Measurements from ENCODE around the gene WASHC4.

The WASHC4 gene

DNA sequence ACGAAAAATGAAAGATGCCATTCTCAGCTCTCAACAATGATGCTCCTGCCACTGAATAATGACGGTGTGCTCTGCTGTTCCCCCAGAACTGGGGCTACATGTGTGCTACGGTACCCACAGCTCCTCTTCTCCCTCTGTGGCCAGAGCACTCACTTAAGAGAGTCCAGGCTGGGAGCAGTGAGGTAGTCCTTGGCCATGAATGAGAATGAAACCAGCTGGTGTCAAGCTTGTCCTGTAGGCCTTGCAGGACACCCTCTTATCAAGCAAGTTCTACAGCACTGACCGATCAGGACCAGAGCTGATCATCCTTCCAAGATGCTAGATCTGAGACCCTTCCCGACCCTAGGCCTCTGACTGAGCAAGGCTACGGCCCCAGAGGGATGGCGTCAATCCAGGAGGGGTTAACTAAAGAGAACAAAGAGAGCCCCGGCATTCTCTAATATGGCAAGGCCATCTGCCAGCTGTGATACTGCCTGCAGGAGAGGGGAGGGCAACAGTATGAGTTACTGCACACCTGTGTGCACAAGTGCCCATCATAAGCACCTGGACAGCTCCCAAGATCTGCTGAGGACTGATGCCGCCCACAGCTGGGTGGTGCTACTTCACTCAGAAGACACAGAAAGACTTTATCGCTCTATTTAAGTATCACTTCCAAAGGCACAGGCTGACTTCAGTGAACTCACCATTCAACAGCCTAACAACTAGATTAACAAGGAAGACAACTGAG, 98.0 kb downstream of the WASHC4 start:
- TF ChIP-seq Cebpa-rat (IDR thresholded peaks at IDR 0.05): no peak
- H4K20me1 ChIP-seq: no peaks in the 10 kb centered on the region
- H3K9ac ChIP-seq: no peak overlapping the region
- H3K36me3 ChIP-seq: peaks cover 73% of the 10 kb centered on the region
- H3K9me3 ChIP-seq: no peaks in the 10 kb centered on the region
- H3K4me2 ChIP-seq: no peak overlapping the region
- H3K27me3 ChIP-seq: no peaks in the 10 kb centered on the region
- H3K27ac ChIP-seq: no peak overlapping the region
- H3K4me1 ChIP-seq: peaks cover 15% of the 10 kb centered on the region
- H3K4me3 ChIP-seq: no peak overlapping the region

DNA sequence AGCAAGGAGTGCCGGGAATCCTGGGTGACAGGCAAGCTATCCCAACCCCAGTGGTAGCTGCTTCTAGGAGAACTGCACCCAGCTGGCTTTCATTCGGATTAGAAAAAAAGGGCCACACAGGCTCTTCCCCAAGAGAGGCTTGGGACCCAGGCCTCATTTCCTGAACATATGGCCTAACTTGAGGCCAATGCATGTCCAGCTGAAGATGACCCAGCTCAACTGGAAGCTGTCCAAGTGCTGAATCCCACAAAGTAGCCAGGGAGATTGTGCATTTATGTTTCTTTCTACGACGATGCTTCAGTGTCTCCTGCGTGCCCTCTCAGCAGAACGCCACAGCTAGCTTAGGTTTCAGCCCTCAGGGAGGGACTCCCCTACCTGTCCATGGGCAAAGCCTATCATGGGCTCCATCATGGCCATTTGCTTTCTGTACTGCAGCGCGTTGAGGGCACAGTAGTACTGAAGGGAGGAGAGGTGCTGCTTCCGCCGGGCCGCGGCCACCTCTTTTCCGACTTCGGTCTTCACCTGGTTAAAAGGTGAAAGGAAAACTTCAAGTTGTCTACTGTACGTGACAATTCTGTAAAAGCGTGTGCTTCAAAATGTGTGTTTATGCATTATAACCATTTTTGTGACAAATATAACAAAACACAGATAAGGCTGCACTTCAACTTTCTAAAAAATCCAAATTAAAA, 99.3 kb downstream of the WASHC4 start:
- TF ChIP-seq Cebpa-rat (IDR thresholded peaks at IDR 0.05): no peak
- Histone ChIP-seq H3K27ac (no peak overlapping the region), H3K27me3 (no peaks in the 10 kb centered on the region), H3K4me1 (peaks cover 12% of the 10 kb centered on the region), H3K9me3 (no peaks in the 10 kb centered on the region), H3K9ac (no peak overlapping the region), H3K4me3 (no peak overlapping the region), H3K36me3 (peaks cover 79% of the 10 kb centered on the region), H4K20me1 (no peaks in the 10 kb centered on the region), H3K4me2 (no peak overlapping the region)

DNA sequence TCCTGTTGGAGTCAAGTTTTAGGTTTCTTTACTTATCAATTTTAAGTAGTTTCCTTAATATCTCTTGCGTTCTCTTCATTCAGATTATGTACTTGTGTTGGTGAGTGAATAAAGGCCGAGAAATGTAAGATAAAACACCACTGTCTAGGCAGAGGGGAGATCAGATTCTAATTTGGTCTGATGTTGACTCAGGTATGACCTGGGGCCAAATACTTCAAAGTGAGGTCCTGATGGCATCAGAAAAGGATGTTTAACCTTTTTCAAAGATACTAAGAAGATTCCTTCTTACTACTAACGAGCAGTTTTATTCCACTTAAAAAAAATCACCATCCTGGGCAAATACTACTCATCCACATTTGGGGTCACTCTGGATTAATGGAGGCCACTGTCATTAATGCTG, 101.6 kb downstream of the WASHC4 start:
- H3K36me3 ChIP-seq: peaks cover 72% of the 10 kb centered on the region
- H3K4me1 ChIP-seq: peaks cover 9% of the 10 kb centered on the region
- H3K27ac ChIP-seq: no peak overlapping the region
- no peaks in the 10 kb centered on the region for H3K9me3 ChIP-seq
- no peak overlapping the region for H3K4me3 ChIP-seq
- no peaks in the 10 kb centered on the region for H3K27me3 ChIP-seq
- H3K4me2 ChIP-seq: no peak overlapping the region
- H3K9ac ChIP-seq: no peak overlapping the region
- H4K20me1 ChIP-seq: no peaks in the 10 kb centered on the region
- no peak for TF ChIP-seq Cebpa-rat (IDR thresholded peaks at IDR 0.05)

DNA sequence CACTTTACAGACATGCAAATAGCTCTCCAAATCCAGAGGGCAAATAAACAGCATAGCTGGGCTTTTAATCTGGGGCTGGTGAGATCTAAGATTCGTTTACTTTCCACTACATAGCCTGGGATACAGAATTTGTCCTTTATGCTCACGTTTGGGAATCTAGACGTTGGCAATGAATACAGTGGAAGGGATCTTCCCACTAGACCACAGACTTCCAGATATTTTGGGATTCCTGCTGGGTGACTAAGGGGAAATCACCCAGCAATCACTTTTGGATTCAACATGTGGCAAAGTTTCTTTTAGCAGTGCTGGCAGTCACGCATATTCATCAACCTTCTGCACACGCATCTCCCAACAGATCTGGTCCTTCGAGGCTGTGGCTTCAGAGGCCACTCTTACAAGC, 104.9 kb downstream of the WASHC4 start:
- TF ChIP-seq Cebpa-rat (IDR thresholded peaks at IDR 0.05): no peak
- H3K4me2 ChIP-seq: no peak overlapping the region
- H3K27me3 ChIP-seq: no peaks in the 10 kb centered on the region
- no peak overlapping the region for H3K27ac ChIP-seq
- peaks cover 69% of the 10 kb centered on the region for H3K36me3 ChIP-seq
- no peaks in the 10 kb centered on the region for H4K20me1 ChIP-seq
- no peak overlapping the region for H3K9ac ChIP-seq
- H3K4me3 ChIP-seq: no peak overlapping the region
- no peaks in the 10 kb centered on the region for H3K9me3 ChIP-seq
- H3K4me1 ChIP-seq: peaks cover 9% of the 10 kb centered on the region

DNA sequence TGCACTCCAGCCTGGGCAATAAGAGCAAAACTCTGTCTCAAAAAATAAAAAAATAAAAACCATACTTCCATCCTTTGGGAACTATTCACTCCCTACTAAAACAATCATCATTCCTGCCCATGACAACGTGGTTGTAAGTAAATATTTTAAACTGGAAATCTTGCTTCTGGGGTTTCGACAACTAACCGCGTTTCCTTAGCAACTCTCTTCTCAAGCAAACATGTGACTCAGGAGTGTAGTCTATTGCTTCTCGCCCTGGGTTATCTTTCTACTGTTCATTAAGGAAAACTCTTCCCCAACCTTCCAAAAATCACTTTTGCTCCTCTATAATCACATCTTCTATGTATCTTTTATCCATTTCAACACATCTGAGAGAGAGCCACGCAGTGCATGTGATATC, 106.6 kb downstream of the WASHC4 start:
- no peaks in the 10 kb centered on the region for H3K27me3 ChIP-seq
- TF ChIP-seq Cebpa-rat (IDR thresholded peaks at IDR 0.05): no peak
- H3K9ac ChIP-seq: no peak overlapping the region
- no peaks in the 10 kb centered on the region for H3K9me3 ChIP-seq
- no peak overlapping the region for H3K4me3 ChIP-seq
- peaks cover 19% of the 10 kb centered on the region for H3K4me1 ChIP-seq
- no peak overlapping the region for H3K4me2 ChIP-seq
- no peak overlapping the region for H3K27ac ChIP-seq
- peaks cover 65% of the 10 kb centered on the region for H3K36me3 ChIP-seq
- H4K20me1 ChIP-seq: no peaks in the 10 kb centered on the region; the same call in 1 of the 2 replicates

DNA sequence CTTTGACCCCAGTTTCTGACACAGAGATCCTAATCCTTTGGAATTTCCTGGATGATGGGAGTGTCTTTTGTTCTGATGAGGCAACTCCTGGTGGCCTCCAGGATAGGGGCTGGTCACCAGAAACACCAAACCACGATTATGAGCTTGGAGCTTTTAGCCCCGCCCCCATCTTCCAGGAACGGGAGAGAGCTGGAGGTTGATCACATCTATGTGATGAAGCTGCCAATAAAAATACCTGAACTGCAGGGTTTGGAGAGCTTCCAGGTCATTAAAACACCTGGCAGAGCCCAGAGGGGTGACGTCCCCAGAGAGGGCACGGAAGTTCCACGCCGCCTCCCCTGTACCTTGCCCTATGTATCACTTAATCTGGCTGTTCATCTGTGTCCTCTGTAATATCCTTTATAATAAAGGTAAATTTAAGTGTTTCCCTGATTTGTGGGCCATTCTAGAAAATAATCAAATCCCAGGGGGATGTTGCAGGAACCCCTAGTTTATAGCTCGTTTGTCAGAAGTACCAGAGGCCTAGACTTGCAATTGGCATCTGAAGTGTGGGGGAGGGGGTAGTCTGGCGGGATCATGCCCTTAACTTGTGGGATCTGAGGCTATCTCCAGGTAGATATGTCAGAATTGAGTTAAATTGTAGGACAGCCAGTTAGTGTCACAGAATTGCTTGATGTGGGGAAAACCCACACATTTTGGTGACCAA, 107.3 kb downstream of the WASHC4 start:
- Histone ChIP-seq H3K4me2 (no peak overlapping the region), H3K4me1 (peaks cover 19% of the 10 kb centered on the region)

DNA sequence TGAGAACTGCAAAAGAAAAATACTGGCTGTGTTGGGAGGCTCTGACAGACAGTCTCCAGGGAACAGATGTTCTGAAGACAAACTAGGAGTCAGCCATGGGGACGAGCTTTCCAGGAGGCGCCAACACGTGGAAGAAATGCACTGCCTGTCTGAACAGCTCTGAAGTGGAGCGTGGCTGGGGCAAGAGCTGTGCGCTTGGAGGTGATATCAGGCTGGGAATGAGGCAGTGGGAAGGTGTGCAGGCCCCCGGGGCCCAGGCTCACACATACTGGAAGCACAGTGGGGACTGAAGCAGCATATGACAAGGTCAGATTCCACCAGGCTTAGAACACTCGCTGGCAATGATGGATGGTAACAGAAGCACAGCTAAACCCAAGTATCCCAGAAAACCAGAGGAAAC, 110.9 kb downstream of the WASHC4 start:
- Histone ChIP-seq H3K4me3 (no peak overlapping the region), H3K9me3 (no peaks in the 10 kb centered on the region), H3K4me1 (peaks cover 22% of the 10 kb centered on the region), H3K36me3 (peaks cover 74% of the 10 kb centered on the region), H3K27me3 (no peaks in the 10 kb centered on the region), H3K27ac (no peak overlapping the region), H4K20me1 (peaks cover 6% of the 10 kb centered on the region; the same call in 1 of the 2 replicates), H3K4me2 (peak overlapping the region; percentile 19; the same call in 1 of the 2 replicates), H3K9ac (no peak overlapping the region)
- TF ChIP-seq Cebpa-rat (IDR thresholded peaks at IDR 0.05): no peak

More for the DNA sequence above, 107.3 kb downstream of the WASHC4 start:
- H3K27me3 ChIP-seq: no peaks in the 10 kb centered on the region
- no peaks in the 10 kb centered on the region for H3K9me3 ChIP-seq
- peaks cover 62% of the 10 kb centered on the region for H3K36me3 ChIP-seq
- no peak overlapping the region for H3K9ac ChIP-seq
- H4K20me1 ChIP-seq: no peaks in the 10 kb centered on the region; the same call in 1 of the 2 replicates
- H3K4me3 ChIP-seq: no peak overlapping the region
- TF ChIP-seq Cebpa-rat (IDR thresholded peaks at IDR 0.05): no peak
- no peak overlapping the region for H3K27ac ChIP-seq
